ENCODE data around the gene EHMT1. TPM values are rescaled to one million over a fixed set of nuclear protein-coding genes. Genes with fewer than 3 reads are reported as not detected.
A peak's percentile ranks its signal among the peaks of the same experiment; 100 is the strongest.

EHMT1 gene
- total and polyA plus RNA-seq, 2 of the 13 experiments (the other 11 are each of a cell fraction or from before 2014, with no cell fraction given), result 23.0 to 27.1 TPM

DNA sequence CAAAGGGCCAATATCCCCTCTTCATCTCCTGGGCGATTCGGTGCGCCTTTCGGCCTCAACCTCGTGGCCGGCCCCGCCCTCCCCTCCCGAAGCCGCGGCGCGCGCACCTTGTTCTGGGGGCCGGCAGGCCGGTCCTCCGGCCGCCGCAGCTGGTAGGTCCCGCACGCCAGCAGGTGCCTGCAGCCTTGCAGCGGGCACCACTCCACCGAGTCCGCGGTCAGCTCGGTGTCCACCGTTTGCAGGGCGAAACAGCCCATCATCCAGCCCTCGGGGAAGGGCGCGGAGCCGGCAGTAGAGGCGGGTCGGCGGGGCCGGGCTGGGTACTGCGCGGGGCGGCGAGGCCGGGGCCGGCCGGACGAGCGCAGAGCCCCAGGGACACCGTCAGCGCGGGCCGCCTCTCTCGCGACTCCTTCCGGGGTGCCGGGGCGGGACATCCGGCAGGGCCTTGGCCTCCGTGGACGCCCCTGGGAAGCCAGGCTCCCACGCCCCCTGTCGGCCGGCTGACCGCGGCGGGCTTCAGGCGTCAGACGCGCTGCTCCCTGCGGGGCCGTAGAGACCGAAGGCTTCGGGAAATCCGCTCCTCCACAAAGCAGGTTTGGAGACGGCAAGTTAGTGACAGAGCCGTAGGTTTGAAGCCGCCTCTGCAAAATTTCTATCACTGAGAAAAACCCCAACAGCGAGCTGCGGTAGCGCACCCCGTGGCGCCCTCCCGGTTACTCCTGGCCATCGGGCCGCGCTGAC is 40.1 kb upstream of the EHMT1 start, which contains the start of gene DPH7 (continued):
- no peak for TF ChIP-seq ZNF775 (CRISPR knock-in tag; IDR thresholded peaks at IDR 0.05; ENCODE audit: borderline replicate concordance)
- peak; percentile 89; the same call in 1 of the 2 replicates for TF ChIP-seq HOXA9 (CRISPR knock-in tag; IDR thresholded peaks at IDR 0.05; ENCODE audit: borderline replicate concordance)
- TF ChIP-seq THYN1 (CRISPR knock-in tag; IDR thresholded peaks at IDR 0.05; ENCODE audit: borderline replicate concordance, low read depth), result no peak
- TF ChIP-seq, protein P1, sequence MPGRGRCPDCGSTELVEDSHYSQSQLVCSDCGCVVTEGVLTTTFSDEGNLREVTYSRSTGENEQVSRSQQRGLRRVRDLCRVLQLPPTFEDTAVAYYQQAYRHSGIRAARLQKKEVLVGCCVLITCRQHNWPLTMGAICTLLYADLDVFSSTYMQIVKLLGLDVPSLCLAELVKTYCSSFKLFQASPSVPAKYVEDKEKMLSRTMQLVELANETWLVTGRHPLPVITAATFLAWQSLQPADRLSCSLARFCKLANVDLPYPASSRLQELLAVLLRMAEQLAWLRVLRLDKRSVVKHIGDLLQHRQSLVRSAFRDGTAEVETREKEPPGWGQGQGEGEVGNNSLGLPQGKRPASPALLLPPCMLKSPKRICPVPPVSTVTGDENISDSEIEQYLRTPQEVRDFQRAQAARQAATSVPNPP (CRISPR knock-in tag; IDR thresholded peaks at IDR 0.05), result peak; percentile 91
- no peak for TF ChIP-seq HHEX (CRISPR knock-in tag; IDR thresholded peaks at IDR 0.05)
- TF ChIP-seq, protein P2, sequence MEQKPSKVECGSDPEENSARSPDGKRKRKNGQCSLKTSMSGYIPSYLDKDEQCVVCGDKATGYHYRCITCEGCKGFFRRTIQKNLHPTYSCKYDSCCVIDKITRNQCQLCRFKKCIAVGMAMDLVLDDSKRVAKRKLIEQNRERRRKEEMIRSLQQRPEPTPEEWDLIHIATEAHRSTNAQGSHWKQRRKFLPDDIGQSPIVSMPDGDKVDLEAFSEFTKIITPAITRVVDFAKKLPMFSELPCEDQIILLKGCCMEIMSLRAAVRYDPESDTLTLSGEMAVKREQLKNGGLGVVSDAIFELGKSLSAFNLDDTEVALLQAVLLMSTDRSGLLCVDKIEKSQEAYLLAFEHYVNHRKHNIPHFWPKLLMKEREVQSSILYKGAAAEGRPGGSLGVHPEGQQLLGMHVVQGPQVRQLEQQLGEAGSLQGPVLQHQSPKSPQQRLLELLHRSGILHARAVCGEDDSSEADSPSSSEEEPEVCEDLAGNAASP (CRISPR knock-in tag; IDR thresholded peaks at IDR 0.05; ENCODE audit: borderline replicate concordance), result peak; percentile 33; the same call in 1 of the 2 replicates
- no peak for TF ChIP-seq TOE1 (CRISPR knock-in tag; IDR thresholded peaks at IDR 0.05)
- TF ChIP-seq BORCS8-MEF2B (CRISPR knock-in tag; IDR thresholded peaks at IDR 0.05), result peak; percentile 84
- TF ChIP-seq TOPORS (CRISPR knock-in tag; IDR thresholded peaks at IDR 0.05), result peak; percentile 43; the same call in 1 of the 2 replicates
- TF ChIP-seq MTF2 (CRISPR knock-in tag; IDR thresholded peaks at IDR 0.05; ENCODE audit: borderline replicate concordance), result peak; percentile 64; the same call in 1 of the 2 replicates
- no peak for TF ChIP-seq ZFP41 (CRISPR knock-in tag; IDR thresholded peaks at IDR 0.05; ENCODE audit: borderline replicate concordance)
- no peak for TF ChIP-seq ZNF451 (CRISPR knock-in tag; IDR thresholded peaks at IDR 0.05)
- no peak for TF ChIP-seq PCBP1 (IDR thresholded peaks at IDR 0.05; ENCODE audit: borderline replicate concordance, low read depth, low read length)
- peak; percentile 67; the same call in 1 of the 2 replicates for TF ChIP-seq ZNF430 (CRISPR knock-in tag; IDR thresholded peaks at IDR 0.05)
- TF ChIP-seq ZNF816 (CRISPR knock-in tag; IDR thresholded peaks at IDR 0.05; ENCODE audit: borderline replicate concordance), result no peak
- TF ChIP-seq ZFP1 (CRISPR knock-in tag; IDR thresholded peaks at IDR 0.05), result no peak; the same call in 1 of the 2 replicates
- TF ChIP-seq, protein P3, sequence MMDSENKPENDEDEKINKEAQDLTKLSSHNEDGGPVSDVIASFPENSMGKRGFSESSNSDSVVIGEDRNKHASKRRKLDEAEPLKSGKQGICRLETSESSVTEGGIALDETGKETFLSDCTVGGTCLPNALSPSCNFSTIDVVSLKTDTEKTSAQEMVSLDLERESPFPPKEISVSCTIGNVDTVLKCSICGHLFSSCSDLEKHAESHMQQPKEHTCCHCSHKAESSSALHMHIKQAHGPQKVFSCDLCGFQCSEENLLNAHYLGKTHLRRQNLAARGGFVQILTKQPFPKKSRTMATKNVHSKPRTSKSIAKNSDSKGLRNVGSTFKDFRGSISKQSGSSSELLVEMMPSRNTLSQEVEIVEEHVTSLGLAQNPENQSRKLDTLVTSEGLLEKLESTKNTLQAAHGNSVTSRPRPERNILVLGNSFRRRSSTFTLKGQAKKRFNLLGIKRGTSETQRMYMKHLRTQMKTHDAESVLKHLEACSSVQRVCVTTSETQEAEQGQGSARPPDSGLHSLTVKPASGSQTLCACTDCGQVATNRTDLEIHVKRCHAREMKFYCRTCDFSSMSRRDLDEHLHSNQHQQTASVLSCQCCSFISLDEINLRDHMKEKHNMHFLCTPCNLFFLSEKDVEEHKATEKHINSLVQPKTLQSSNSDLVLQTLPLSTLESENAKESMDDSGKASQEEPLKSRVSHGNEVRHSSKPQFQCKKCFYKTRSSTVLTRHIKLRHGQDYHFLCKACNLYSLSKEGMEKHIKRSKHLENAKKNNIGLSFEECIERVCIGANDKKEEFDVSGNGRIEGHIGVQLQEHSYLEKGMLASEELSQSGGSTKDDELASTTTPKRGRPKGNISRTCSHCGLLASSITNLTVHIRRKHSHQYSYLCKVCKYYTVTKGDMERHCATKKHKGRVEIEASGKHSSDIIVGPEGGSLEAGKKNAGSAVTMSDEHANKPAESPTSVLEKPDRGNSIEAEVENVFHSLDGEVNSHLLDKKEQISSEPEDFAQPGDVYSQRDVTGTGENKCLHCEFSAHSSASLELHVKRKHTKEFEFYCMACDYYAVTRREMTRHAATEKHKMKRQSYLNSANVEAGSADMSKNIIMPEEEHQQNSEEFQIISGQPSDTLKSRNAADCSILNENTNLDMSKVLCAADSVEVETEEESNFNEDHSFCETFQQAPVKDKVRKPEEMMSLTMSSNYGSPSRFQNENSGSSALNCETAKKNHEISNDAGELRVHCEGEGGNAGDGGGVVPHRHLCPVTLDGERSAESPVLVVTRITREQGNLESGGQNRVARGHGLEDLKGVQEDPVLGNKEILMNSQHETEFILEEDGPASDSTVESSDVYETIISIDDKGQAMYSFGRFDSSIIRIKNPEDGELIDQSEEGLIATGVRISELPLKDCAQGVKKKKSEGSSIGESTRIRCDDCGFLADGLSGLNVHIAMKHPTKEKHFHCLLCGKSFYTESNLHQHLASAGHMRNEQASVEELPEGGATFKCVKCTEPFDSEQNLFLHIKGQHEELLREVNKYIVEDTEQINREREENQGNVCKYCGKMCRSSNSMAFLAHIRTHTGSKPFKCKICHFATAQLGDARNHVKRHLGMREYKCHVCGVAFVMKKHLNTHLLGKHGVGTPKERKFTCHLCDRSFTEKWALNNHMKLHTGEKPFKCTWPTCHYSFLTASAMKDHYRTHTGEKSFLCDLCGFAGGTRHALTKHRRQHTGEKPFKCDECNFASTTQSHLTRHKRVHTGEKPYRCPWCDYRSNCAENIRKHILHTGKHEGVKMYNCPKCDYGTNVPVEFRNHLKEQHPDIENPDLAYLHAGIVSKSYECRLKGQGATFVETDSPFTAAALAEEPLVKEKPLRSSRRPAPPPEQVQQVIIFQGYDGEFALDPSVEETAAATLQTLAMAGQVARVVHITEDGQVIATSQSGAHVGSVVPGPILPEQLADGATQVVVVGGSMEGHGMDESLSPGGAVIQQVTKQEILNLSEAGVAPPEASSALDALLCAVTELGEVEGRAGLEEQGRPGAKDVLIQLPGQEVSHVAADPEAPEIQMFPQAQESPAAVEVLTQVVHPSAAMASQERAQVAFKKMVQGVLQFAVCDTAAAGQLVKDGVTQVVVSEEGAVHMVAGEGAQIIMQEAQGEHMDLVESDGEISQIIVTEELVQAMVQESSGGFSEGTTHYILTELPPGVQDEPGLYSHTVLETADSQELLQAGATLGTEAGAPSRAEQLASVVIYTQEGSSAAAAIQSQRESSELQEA (CRISPR knock-in tag; IDR thresholded peaks at IDR 0.05; ENCODE audit: not compliant biosample characterization), result peak; percentile 36
- no peak; the same call in 1 of the 2 replicates for TF ChIP-seq ISX (CRISPR knock-in tag; conservative IDR thresholded peaks at IDR 0.05)
- no peak for TF ChIP-seq TBL1XR1 (IDR thresholded peaks at IDR 0.05; ENCODE audit: borderline replicate concordance, low read length, partially characterized antibody)

Data from HepG2 (cell line).